HepG2 (cell line): ENCODE measurements around the gene IER2.

Source experiments
- DPF2 ChIP-seq: sonication (generic); formaldehyde crosslinking; IDR thresholded peaks from 2 replicates; pipeline ENCODE4 v1.4.0; 2020; ENCODE audit warnings: mild to moderate bottlenecking, low read depth, missing genetic modification reagents, borderline replicate concordance
- ZNF24 ChIP-seq: fragments of 450-650 bp; IDR thresholded peaks from 2 replicates; pipeline ENCODE4 v1.6.1; 2017; ENCODE audit warnings: antibody characterized with exemption, mild to moderate bottlenecking
- TF ChIP-seq, protein P1 (sequence below): sonication (generic); formaldehyde crosslinking; conservative IDR thresholded peaks from 2 replicates; pipeline ENCODE4 v1.4.0; 2020; ENCODE audit warnings: missing genetic modification reagents
- TF ChIP-seq, protein P2 (sequence below): IDR thresholded peaks from 2 replicates; pipeline ENCODE4 v1.6.1; 2012; ENCODE audit warnings: inconsistent platforms

DNA sequence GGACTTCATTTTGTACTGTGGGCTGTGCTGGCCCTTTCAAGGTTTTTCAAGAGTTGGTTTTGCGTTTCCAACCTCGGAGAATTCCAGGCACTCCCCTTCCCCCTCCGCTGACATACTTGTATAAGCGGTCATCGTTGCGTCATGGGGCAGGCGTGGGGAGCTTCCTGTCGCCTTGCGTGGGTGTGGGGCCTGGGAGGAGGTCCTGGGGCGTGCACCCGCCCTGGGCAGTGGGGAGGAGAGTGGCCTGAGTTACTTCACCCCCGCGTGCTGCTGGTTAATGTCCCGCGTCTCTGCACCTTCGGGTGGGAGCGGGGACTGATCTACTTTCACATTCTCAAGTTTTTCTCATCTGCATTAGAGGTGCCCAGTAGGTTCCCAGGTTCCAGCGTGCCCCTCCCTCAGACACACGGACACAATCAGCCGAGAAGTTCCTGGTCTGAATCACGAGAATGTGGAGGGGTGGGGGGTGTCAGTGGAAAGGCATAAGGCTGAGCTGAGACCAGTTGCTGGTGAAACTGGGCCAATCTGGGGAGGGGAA lies 4.1 kb downstream of the IER2 start:
- TF ChIP-seq ZNF24 (no peak), DPF2 (CRISPR knock-in tag) (no peak)
- TF ChIP-seq, protein P1, sequence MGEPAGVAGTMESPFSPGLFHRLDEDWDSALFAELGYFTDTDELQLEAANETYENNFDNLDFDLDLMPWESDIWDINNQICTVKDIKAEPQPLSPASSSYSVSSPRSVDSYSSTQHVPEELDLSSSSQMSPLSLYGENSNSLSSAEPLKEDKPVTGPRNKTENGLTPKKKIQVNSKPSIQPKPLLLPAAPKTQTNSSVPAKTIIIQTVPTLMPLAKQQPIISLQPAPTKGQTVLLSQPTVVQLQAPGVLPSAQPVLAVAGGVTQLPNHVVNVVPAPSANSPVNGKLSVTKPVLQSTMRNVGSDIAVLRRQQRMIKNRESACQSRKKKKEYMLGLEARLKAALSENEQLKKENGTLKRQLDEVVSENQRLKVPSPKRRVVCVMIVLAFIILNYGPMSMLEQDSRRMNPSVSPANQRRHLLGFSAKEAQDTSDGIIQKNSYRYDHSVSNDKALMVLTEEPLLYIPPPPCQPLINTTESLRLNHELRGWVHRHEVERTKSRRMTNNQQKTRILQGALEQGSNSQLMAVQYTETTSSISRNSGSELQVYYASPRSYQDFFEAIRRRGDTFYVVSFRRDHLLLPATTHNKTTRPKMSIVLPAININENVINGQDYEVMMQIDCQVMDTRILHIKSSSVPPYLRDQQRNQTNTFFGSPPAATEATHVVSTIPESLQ (CRISPR knock-in tag) = no peak
- TF ChIP-seq, protein P2, sequence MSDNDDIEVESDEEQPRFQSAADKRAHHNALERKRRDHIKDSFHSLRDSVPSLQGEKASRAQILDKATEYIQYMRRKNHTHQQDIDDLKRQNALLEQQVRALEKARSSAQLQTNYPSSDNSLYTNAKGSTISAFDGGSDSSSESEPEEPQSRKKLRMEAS = peak; percentile 37
